Progenitor cell of endocrine pancreas (in vitro differentiated cells): ENCODE results near the gene MYL6. TPM values are rescaled to one million over a fixed set of nuclear protein-coding genes. Genes with fewer than 3 reads are reported as not detected.

Source experiments
- DNase-seq: peaks from one replicate; pipeline ENCODE4 v3.0.0; 2021; ENCODE audit warnings: low spot score; ENCODE audit not compliant: unreplicated experiment
- H3K27ac Mint-ChIP-seq: 2 replicates; pipeline ENCODE4 v1.8.0; 2021; ENCODE audit warnings: mild to moderate bottlenecking, moderate library complexity, mixed read lengths
- H3K27me3 Mint-ChIP-seq: 2 replicates; pipeline ENCODE4 v1.8.0; 2021; ENCODE audit warnings: mixed read lengths
- H3K36me3 Mint-ChIP-seq: 2 replicates; pipeline ENCODE4 v1.8.0; 2022; ENCODE audit warnings: mixed read lengths; ENCODE audit not compliant: insufficient read depth
- H3K4me1 Mint-ChIP-seq: 2 replicates; pipeline ENCODE4 v1.8.0; 2021; ENCODE audit warnings: low read depth, mixed read lengths
- H3K4me3 Mint-ChIP-seq: 2 replicates; pipeline ENCODE4 v1.8.0; 2021; ENCODE audit warnings: low read depth, mild to moderate bottlenecking, moderate library complexity, mixed read lengths
- H3K9me3 Mint-ChIP-seq: 2 replicates; pipeline ENCODE4 v1.8.0; 2021; ENCODE audit warnings: low read depth, mixed read lengths
- total RNA-seq: library from RNA; stranded (reverse); gene quantifications from 2 replicates; pipeline ENCODE4 v1.2.1, GENCODE V29; 2021
- TF ChIP-seq, protein P1 (sequence below): fragments of 200-600 bp; sonication (generic); IDR thresholded peaks from one replicate; pipeline ENCODE4 v1.5.0; 2021; ENCODE audit warnings: antibody characterized with exemption, mild to moderate bottlenecking; ENCODE audit not compliant: unreplicated experiment

MYL6 gene
- total RNA-seq, 1 donor from 2014 or later = 1,155 TPM

DNA sequence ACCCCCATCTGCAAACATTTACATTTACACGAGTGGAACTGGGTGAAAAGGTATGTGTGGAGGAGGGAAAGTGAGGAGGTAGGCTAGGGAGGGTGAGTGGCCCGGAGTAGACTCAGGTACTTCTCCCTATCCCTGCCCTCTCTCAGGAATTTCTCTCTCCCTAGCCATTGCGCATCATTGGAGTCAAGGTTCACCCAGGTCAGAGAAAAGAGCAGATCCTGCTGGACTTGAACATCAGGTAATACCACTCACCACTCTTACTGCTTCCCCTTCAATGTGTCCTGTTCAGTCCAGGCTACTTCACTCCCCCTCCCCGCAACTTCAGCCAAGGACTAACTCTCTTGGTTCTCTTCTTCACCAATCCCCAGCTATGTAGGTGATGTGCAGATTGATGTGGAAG lies 27.3 kb upstream of the MYL6 start:
- Mint-ChIP-seq H3K9me3 (no peaks in the 10 kb centered on the region), H3K4me1 (peaks cover 31% of the 10 kb centered on the region), H3K27me3 (no peaks in the 10 kb centered on the region), H3K36me3 (peaks cover 24% of the 10 kb centered on the region), H3K27ac (no peak overlapping the region), H3K4me3 (peak overlapping the region; percentile 67)
- no peak for DNase-seq
- TF ChIP-seq, protein P1, sequence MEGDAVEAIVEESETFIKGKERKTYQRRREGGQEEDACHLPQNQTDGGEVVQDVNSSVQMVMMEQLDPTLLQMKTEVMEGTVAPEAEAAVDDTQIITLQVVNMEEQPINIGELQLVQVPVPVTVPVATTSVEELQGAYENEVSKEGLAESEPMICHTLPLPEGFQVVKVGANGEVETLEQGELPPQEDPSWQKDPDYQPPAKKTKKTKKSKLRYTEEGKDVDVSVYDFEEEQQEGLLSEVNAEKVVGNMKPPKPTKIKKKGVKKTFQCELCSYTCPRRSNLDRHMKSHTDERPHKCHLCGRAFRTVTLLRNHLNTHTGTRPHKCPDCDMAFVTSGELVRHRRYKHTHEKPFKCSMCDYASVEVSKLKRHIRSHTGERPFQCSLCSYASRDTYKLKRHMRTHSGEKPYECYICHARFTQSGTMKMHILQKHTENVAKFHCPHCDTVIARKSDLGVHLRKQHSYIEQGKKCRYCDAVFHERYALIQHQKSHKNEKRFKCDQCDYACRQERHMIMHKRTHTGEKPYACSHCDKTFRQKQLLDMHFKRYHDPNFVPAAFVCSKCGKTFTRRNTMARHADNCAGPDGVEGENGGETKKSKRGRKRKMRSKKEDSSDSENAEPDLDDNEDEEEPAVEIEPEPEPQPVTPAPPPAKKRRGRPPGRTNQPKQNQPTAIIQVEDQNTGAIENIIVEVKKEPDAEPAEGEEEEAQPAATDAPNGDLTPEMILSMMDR = no peak

DNA sequence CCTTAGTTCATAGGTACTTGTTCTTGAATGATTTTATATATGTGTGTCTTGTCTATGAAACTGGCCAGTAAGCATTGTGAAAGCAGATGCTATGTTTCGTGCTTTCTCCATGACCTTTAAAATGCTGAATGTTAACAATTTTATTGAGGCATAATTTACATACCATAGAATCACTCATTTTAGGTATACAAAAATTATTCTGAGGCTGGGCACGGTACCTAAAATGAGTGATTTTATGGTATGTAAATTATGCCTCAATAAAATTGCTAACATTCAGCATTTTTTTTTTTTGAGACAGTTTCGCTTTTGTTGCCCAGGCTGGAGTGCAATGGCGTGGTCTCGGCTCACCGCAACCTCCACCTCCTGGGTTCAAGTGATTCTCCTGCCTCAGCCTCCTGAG lies 23.3 kb upstream of the MYL6 start:
- Mint-ChIP-seq H3K9me3 (no peaks in the 10 kb centered on the region), H3K4me1 (peaks cover 4% of the 10 kb centered on the region), H3K36me3 (peaks cover 42% of the 10 kb centered on the region), H3K4me3 (no peak overlapping the region), H3K27me3 (no peaks in the 10 kb centered on the region), H3K27ac (no peak overlapping the region)
- DNase-seq = no peak
- TF ChIP-seq, protein P1 = no peak

DNA sequence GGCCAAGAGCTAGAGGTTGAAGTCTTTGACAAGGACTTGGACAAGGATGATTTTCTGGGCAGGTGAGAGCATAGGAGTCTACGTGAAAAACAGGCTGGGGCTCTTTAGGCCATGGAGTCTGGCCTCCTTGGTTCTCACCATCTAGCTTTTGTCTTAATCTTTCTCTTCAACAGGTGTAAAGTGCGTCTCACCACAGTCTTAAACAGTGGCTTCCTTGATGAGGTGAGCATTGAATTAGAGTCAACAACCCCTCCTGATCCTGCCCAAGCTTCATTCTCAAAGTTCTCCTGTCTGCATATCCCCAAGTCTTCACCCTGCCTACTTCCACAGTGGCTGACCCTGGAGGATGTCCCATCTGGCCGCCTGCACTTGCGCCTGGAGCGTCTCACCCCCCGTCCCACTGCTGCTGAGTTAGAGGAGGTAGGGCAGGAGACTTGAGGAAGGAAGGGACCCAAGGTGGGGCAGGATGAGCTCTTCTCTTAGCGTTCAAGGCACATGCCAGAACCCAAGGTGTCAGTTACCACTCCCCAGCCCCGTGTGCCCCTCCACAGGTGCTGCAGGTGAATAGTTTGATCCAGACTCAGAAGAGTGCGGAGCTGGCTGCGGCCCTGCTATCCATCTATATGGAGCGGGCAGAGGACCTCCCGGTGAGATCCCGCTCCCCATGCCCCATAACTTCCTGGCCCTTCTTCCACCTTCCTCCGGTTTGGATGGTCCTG lies 20.1 kb upstream of the MYL6 start:
- Mint-ChIP-seq H3K9me3 (no peaks in the 10 kb centered on the region), H3K4me1 (no peaks in the 10 kb centered on the region), H3K27ac (no peak overlapping the region), H3K36me3 (peaks cover 39% of the 10 kb centered on the region), H3K4me3 (no peak overlapping the region), H3K27me3 (no peaks in the 10 kb centered on the region)
- DNase-seq = no peak
- TF ChIP-seq, protein P1 = no peak

DNA sequence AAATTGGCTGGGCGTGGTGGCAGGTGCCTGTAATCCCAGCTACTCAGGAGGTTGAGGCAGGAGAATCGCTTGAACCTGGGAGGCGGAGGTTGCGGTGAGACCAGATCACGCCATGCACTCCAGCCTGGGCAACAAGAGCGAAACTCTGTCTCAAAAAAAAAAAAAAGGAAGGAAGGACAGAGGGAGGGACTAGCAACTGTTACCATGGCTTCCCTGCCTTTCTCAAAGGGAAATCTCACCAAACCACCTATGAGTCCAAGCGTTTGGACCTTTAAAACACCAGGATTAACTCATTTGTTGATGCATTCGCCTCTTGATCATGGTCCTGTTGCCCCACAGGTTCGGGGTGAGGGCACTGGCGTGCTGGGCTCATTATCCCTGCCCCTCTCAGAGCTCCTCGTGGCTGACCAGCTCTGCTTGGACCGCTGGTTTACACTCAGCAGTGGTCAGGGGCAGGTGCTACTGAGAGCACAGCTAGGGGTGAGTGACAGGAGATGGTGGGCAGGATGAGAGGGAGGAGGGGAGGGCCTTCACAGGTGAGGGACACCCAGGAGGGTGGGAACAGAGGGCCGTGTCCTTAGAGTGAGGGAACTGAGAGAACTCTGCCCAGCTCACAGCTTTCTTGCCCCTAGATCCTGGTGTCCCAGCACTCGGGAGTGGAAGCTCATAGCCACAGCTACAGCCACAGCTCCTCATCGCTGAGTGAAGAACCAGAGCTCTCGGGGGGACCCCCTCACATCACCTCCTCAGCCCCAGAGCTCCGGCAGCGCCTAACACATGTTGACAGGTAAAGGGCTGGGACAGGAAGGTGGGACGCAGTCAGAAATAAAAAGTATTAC lies 16.0 kb upstream of the MYL6 start:
- Mint-ChIP-seq H3K4me3 (no peak overlapping the region), H3K27me3 (no peaks in the 10 kb centered on the region), H3K36me3 (peaks cover 36% of the 10 kb centered on the region), H3K4me1 (peaks cover 2% of the 10 kb centered on the region), H3K27ac (peak overlapping the region; percentile 24), H3K9me3 (no peaks in the 10 kb centered on the region)
- no peak for DNase-seq
- TF ChIP-seq, protein P1 = no peak

DNA sequence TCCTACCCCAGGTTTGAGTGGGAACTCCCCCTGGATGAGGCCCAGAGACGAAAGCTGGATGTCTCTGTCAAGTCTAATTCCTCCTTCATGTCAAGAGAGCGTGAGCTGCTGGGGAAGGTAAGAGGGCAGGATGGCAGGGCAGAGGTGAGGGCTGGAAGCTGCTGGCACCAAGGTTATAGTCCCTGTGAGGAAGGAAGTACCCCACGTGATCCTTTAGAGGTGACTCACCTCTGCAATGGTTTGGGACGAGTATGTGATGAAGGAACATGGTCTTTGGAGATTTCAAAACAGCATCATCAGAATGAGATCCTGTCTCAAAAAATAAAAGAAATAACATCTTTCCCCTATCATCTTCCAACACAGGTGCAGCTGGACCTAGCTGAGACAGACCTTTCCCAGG lies 14.9 kb upstream of the MYL6 start:
- Mint-ChIP-seq H3K27me3 (no peaks in the 10 kb centered on the region), H3K9me3 (no peaks in the 10 kb centered on the region), H3K4me3 (no peak overlapping the region), H3K4me1 (peaks cover 2% of the 10 kb centered on the region), H3K36me3 (peaks cover 32% of the 10 kb centered on the region), H3K27ac (no peak overlapping the region)
- no peak for DNase-seq
- TF ChIP-seq, protein P1 = no peak
